ENCODE measurements around the gene P4HA3. TPM values are rescaled to one million over a fixed set of nuclear protein-coding genes. Genes with fewer than 3 reads are reported as not detected.
A peak's percentile ranks its signal among the peaks of the same experiment; 100 is the strongest.

The P4HA3 gene
- total RNA-seq, 1 donor from 2014 or later, result 1.7 TPM

GRCh38 chr11:74307434-74307833, 4.0 kb downstream of the P4HA3 start:
- H3K27ac ChIP-seq, result no peak overlapping the region
- TF ChIP-seq POLR2AphosphoS5 (IDR thresholded peaks at IDR 0.05; ENCODE audit: insufficient read depth in 1 of 2, low read depth in 1 of 2) (no peak), POLR2A (IDR thresholded peaks at IDR 0.05) (no peak), CTCF (IDR thresholded peaks at IDR 0.05) (no peak)
- peaks cover 10% of the 10 kb centered on the region for H3K4me1 ChIP-seq
- no peak for DNase-seq (ENCODE audit: extremely low spot score in 2 of 2)
- no peak overlapping the region for H3K4me3 ChIP-seq
- intact Hi-C loops (cut with DNase I), result no loop called here
- H3K36me3 ChIP-seq, result no peaks in the 10 kb centered on the region
- no peaks in the 10 kb centered on the region for H3K9me3 ChIP-seq
- H3K27me3 ChIP-seq, result no peaks in the 10 kb centered on the region

- no peak for DNase-seq (ENCODE audit: extremely low spot score in 2 of 2)
- Histone ChIP-seq H3K36me3 (no peaks in the 10 kb centered on the region), H3K27ac (no peak overlapping the region), H3K27me3 (no peaks in the 10 kb centered on the region), H3K4me1 (peaks cover 7% of the 10 kb centered on the region), H3K9me3 (no peaks in the 10 kb centered on the region), H3K4me3 (no peak overlapping the region)
- no peak for TF ChIP-seq POLR2A (IDR thresholded peaks at IDR 0.05)
- no peak for TF ChIP-seq POLR2AphosphoS5 (IDR thresholded peaks at IDR 0.05; ENCODE audit: insufficient read depth in 1 of 2, low read depth in 1 of 2)
- no peak for TF ChIP-seq CTCF (IDR thresholded peaks at IDR 0.05)
- intact Hi-C loops (cut with DNase I), result no loop called here
Measured at GRCh38 chr11:74306435-74307175, 4.8 kb downstream of the P4HA3 start.

GRCh38 chr11:74299015-74299414, 12.4 kb downstream of the P4HA3 start:
- TF ChIP-seq POLR2A (IDR thresholded peaks at IDR 0.05), result no peak
- no peak for TF ChIP-seq POLR2AphosphoS5 (IDR thresholded peaks at IDR 0.05; ENCODE audit: insufficient read depth in 1 of 2, low read depth in 1 of 2)
- no peak for TF ChIP-seq CTCF (IDR thresholded peaks at IDR 0.05)
- H3K4me3 ChIP-seq, result no peak overlapping the region
- no peak for DNase-seq (ENCODE audit: extremely low spot score in 2 of 2)
- no peak overlapping the region for H3K27ac ChIP-seq
- H3K27me3 ChIP-seq, result no peaks in the 10 kb centered on the region
- H3K36me3 ChIP-seq, result no peaks in the 10 kb centered on the region
- no peaks in the 10 kb centered on the region for H3K9me3 ChIP-seq
- H3K4me1 ChIP-seq, result no peaks in the 10 kb centered on the region
- intact Hi-C loops (cut with DNase I), result no loop called here

- intact Hi-C loops (cut with DNase I), result no loop called here
- no peak for TF ChIP-seq POLR2A (IDR thresholded peaks at IDR 0.05)
- no peak for DNase-seq (ENCODE audit: extremely low spot score in 2 of 2)
- H3K36me3 ChIP-seq, result no peaks in the 10 kb centered on the region
- H3K4me1 ChIP-seq, result no peaks in the 10 kb centered on the region
- no peak overlapping the region for H3K27ac ChIP-seq
- H3K27me3 ChIP-seq, result no peaks in the 10 kb centered on the region
- H3K9me3 ChIP-seq, result no peaks in the 10 kb centered on the region
- H3K4me3 ChIP-seq, result no peak overlapping the region
Measured at GRCh38 chr11:74297484-74297883, 14.0 kb downstream of the P4HA3 start.

- Histone ChIP-seq H3K4me1 (peaks cover 4% of the 10 kb centered on the region), H3K36me3 (no peaks in the 10 kb centered on the region), H3K4me3 (no peak overlapping the region), H3K27me3 (no peaks in the 10 kb centered on the region), H3K9me3 (no peaks in the 10 kb centered on the region), H3K27ac (peak overlapping the region; percentile 33)
- TF ChIP-seq CTCF (IDR thresholded peaks at IDR 0.05) (no peak), POLR2AphosphoS5 (IDR thresholded peaks at IDR 0.05; ENCODE audit: insufficient read depth in 1 of 2, low read depth in 1 of 2) (no peak), POLR2A (IDR thresholded peaks at IDR 0.05) (no peak)
- DNase-seq (ENCODE audit: extremely low spot score in 2 of 2), result no peak
- intact Hi-C loops (cut with DNase I), result no loop called here
Measured at GRCh38 chr11:74288911-74289310, 22.5 kb downstream of the P4HA3 start.
